Measurements from ENCODE around the gene FNDC1.

Gene FNDC1

GRCh38 chr6:159201336-159201735 lies 32.1 kb downstream of the FNDC1 start:
- Histone ChIP-seq H3K27ac (ENCODE audit: low read length) (no peak overlapping the region), H3K9me3 (ENCODE audit: insufficient read depth, low read length, severe bottlenecking) (no peaks in the 10 kb centered on the region), H3K36me3 (ENCODE audit: insufficient read depth, low read length) (no peaks in the 10 kb centered on the region), H3K4me2 (ENCODE audit: insufficient read depth, low read length) (no peak overlapping the region), H2AFZ (ENCODE audit: low read depth, low read length) (no peak overlapping the region), H3K27me3 (ENCODE audit: insufficient read depth, low read length, poor library complexity) (peaks cover 11% of the 10 kb centered on the region), H3K4me1 (ENCODE audit: insufficient read depth, low read length) (no peaks in the 10 kb centered on the region), H3K4me3 (ENCODE audit: low read depth in 1 of 2, low read length in 2 of 2) (no peak overlapping the region), H4K20me1 (ENCODE audit: insufficient read depth, low read length) (no peaks in the 10 kb centered on the region), H3K9ac (ENCODE audit: low read depth, low read length) (no peak overlapping the region), H3K79me2 (ENCODE audit: insufficient read depth, low read length) (no peaks in the 10 kb centered on the region)
- TF ChIP-seq EZH2 (IDR thresholded peaks at IDR 0.05; ENCODE audit: borderline replicate concordance, low read depth, low read length, severe bottlenecking) = no peak
- TF ChIP-seq, protein P1, sequence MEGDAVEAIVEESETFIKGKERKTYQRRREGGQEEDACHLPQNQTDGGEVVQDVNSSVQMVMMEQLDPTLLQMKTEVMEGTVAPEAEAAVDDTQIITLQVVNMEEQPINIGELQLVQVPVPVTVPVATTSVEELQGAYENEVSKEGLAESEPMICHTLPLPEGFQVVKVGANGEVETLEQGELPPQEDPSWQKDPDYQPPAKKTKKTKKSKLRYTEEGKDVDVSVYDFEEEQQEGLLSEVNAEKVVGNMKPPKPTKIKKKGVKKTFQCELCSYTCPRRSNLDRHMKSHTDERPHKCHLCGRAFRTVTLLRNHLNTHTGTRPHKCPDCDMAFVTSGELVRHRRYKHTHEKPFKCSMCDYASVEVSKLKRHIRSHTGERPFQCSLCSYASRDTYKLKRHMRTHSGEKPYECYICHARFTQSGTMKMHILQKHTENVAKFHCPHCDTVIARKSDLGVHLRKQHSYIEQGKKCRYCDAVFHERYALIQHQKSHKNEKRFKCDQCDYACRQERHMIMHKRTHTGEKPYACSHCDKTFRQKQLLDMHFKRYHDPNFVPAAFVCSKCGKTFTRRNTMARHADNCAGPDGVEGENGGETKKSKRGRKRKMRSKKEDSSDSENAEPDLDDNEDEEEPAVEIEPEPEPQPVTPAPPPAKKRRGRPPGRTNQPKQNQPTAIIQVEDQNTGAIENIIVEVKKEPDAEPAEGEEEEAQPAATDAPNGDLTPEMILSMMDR (IDR thresholded peaks at IDR 0.05; ENCODE audit: borderline replicate concordance, extremely low read depth, low read length, poor library complexity, severe bottlenecking) = no peak
- no peak for DNase-seq
- ATAC-seq (ENCODE audit: insufficient read depth, low read depth) = no peak

GRCh38 chr6:159203304-159204005 lies 34.3 kb downstream of the FNDC1 start:
- ATAC-seq (ENCODE audit: insufficient read depth, low read depth) (no peak), DNase-seq (no peak)
- TF ChIP-seq, protein P1 (IDR thresholded peaks at IDR 0.05; ENCODE audit: borderline replicate concordance, extremely low read depth, low read length, poor library complexity, severe bottlenecking) = no peak
- no peak for TF ChIP-seq EZH2 (IDR thresholded peaks at IDR 0.05; ENCODE audit: borderline replicate concordance, low read depth, low read length, severe bottlenecking)
- Histone ChIP-seq H3K4me3 (ENCODE audit: low read depth in 1 of 2, low read length in 2 of 2) (no peak overlapping the region), H4K20me1 (ENCODE audit: insufficient read depth, low read length) (no peaks in the 10 kb centered on the region), H2AFZ (ENCODE audit: low read depth, low read length) (no peak overlapping the region), H3K36me3 (ENCODE audit: insufficient read depth, low read length) (no peaks in the 10 kb centered on the region), H3K79me2 (ENCODE audit: insufficient read depth, low read length) (no peaks in the 10 kb centered on the region), H3K9ac (ENCODE audit: low read depth, low read length) (no peak overlapping the region), H3K4me2 (ENCODE audit: insufficient read depth, low read length) (no peak overlapping the region), H3K27me3 (ENCODE audit: insufficient read depth, low read length, poor library complexity) (peaks cover 11% of the 10 kb centered on the region), H3K4me1 (ENCODE audit: insufficient read depth, low read length) (no peaks in the 10 kb centered on the region), H3K27ac (ENCODE audit: low read length) (no peak overlapping the region), H3K9me3 (ENCODE audit: insufficient read depth, low read length, severe bottlenecking) (no peaks in the 10 kb centered on the region)

DNA sequence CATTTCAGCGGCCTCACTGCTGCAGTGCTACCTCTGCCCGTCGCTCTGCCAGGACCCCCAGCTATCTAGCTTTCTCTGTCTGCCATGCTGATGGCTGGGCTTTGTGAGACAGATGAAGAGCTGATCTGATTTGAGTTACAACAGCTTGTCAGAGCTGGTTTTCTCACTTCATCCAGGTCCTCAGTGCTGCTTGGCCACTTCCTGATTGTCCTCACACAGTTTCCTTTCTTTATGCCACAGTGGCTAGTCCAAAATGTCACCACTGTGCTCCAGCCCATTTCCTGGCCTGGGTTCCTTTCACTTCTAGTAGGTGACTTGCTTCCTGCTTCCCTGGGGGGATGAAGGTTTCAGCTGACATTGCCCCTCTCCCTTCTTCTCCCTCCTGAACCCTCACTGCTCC lies 35.4 kb downstream of the FNDC1 start:
- no peaks in the 10 kb centered on the region for H4K20me1 ChIP-seq (ENCODE audit: insufficient read depth, low read length)
- DNase-seq (no peak), ATAC-seq (ENCODE audit: insufficient read depth, low read depth) (no peak)
- no peaks in the 10 kb centered on the region for H3K4me1 ChIP-seq (ENCODE audit: insufficient read depth, low read length)
- H2AFZ ChIP-seq (ENCODE audit: low read depth, low read length) = no peak overlapping the region
- no peaks in the 10 kb centered on the region for H3K36me3 ChIP-seq (ENCODE audit: insufficient read depth, low read length)
- H3K27me3 ChIP-seq (ENCODE audit: insufficient read depth, low read length, poor library complexity) = peaks cover 9% of the 10 kb centered on the region
- no peaks in the 10 kb centered on the region for H3K9me3 ChIP-seq (ENCODE audit: insufficient read depth, low read length, severe bottlenecking)
- H3K4me2 ChIP-seq (ENCODE audit: insufficient read depth, low read length) = no peak overlapping the region
- no peak overlapping the region for H3K4me3 ChIP-seq (ENCODE audit: low read depth in 1 of 2, low read length in 2 of 2)
- no peak overlapping the region for H3K27ac ChIP-seq (ENCODE audit: low read length)
- H3K9ac ChIP-seq (ENCODE audit: low read depth, low read length) = no peak overlapping the region
- no peaks in the 10 kb centered on the region for H3K79me2 ChIP-seq (ENCODE audit: insufficient read depth, low read length)
- TF ChIP-seq, protein P1 (IDR thresholded peaks at IDR 0.05; ENCODE audit: borderline replicate concordance, extremely low read depth, low read length, poor library complexity, severe bottlenecking) = no peak
- TF ChIP-seq EZH2 (IDR thresholded peaks at IDR 0.05; ENCODE audit: borderline replicate concordance, low read depth, low read length, severe bottlenecking) = no peak

All from DND-41 (cell line).